ENCODE measurements around the gene TMEM178A.
"Not testable (repeated sequence)": the region's sequence is repeated elsewhere in the genome, so short reads cannot be mapped to it uniquely, and the experiment has no call there.

Gene TMEM178A

DNA sequence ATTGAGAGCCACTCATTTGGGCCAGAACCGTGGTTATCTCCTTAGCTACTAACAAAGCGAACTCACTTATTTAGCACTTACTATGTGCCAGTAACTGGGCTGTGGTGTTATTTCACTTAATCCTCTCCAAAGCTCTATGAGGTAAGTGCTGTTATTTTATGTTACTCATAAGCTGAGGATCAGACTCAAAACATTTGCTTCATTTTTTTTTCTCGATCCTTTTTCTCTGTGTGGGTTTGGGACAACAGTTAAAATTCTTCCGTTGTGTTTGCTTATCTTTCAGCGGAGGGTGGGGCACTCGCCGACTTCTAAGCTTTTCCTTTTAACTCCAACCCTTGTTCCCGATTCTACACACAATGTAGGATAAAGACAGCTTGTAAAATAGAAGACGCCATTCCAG lies 52.8 kb downstream of the TMEM178A start:
- no peak for DNase-seq

DNA sequence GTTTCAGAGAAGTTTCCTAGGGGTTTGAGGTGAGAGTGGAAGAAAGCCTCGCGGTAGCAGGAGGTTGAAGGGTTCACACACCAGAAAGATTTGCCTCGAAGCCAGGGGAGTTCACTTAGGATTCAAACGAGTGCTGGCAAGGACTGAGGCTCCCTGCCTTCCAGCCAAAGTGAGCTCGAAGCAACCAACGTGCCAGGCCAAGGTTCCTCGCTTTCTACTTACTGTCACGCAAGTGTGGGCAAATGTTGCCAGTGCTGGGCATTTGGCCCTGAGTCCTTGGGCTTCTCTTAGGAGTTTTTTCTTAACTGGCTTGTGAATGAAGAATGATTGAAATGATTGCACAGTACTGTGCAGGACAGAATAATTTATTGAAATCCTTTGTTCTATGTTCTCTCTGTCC lies 53.6 kb downstream of the TMEM178A start:
- no peak for DNase-seq

DNA sequence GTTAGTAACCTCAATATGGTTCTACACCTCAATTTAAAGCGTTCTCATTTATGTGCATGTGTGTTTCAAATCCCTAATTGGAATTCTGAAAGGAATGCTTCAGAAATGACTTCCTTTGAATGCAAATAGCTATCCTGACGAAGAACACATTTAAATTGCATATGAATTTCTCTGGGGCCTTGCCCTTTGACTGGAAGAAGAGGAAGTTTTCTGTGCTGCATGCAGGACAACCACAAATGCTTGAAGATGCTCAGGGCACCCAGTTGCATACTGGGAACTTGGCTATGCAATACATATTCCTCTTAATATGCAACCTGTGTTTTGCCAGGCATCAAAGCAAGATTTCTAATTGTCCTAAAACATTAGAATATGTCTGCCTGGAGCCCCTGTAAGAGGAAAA lies 55.3 kb downstream of the TMEM178A start:
- no peak for DNase-seq

DNA sequence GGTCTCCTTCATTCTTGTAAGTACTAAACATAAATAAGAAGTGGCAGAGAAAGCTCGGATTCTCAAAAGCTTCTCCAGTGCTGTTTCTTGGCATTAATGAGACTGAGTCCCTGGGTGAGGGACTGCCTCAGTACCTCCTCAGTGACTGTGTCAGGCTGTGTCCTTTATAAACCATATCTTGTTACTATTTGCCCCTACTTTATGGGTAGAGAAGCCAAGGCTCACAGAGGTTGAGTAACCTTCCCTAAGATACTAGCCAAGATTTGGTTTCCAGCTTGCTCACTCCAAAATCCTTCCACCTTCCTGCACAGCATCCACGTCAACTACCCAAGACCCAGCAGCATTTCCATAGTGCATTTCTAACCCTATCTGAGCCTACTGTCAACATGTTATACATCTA lies 57.8 kb downstream of the TMEM178A start:
- DNase-seq: no peak

DNA sequence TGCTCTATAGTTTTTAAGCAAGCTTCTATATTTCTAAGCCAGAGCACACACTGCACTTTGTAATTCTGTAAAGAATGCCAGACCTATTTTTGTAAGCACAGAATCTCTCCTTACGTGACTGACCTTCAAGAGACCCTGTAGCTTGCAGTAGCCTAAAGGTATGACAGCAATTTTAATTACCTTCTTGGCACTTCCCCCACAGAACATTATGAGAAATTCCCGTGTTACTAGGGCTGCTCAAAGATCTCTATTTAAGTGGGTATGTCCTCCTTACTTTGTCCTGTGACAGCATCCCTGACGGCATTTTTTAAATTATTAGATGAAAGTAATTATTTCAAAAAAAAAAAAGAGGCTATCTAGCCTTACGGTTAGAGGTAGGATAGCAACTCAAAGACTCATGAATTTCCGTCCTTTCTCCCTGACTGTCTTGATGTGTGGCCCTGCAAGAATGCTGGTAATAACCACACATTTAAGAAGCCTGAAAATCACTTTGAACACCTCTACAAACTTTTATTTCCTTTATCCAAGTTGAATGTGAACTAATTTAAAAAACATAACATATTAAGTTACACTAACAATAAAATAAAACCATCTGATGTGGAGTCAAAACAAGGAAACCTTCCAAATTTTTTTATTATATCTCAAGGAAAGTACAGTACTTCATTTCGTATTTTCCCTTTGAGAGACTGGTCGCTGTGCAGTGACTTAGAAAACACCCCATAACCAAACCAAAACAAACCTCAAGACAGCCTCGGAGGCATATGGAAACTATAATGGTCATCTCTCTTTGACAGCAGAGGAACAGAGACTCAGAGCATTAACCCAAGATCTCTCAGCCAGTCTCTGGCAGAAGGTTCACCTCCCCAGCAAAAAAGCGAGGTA lies 58.5 kb downstream of the TMEM178A start:
- DNase-seq: no peak

DNA sequence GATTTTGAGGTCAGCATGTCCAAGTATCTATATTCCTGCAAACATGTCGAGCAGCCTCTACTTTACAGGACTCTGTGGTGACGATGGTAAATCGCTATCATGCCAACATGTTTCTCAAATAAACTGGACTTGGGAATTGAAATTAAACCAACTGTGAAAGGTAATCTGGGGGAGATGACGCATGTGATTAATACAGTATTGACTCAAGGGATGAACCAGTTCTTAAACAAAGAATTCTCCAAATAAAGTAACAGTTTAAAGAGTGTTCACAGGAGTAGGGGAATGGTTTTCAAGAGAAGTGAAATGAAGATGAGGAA lies 59.1 kb downstream of the TMEM178A start:
- DNase-seq: no peak

DNA sequence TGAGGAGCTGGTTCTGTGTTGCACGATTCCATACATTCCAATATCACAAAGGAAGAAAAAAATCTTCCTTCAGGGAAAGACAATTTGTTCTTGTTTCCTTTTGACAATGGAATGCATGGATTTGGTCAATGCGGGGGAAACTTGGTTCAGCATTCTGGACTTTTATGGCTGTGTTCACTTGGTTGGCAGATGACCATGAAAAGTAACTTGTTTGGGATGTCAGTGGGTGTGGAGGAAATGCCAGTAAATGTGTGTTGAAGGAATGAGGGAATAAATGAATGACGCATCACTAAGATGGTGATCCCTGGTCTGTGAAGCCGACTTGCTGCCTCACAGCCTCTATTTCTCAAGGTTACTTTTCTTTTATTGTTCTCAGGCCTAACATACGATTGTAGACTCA lies 59.7 kb downstream of the TMEM178A start:
- DNase-seq: no peak

DNA sequence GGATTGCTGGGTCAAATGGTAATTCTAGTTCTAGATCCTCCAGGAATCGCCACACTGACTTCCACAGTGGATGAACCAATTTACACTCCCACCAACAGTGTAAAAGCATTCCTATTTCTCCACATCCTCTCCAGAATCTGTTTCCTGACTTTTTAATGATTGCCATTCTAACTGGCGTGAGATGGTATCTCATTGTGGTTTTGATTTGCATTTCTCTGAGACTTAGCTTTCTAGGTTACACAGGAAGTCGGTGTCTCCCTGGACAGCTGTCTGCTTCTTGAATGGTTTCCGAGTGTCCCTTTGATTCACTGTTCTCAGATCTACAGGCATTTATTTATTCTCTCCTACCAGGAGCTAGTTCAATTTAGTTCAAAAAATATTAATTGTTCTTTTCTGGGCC lies 62.4 kb downstream of the TMEM178A start:
- DNase-seq: not testable (repeated sequence)

DNA sequence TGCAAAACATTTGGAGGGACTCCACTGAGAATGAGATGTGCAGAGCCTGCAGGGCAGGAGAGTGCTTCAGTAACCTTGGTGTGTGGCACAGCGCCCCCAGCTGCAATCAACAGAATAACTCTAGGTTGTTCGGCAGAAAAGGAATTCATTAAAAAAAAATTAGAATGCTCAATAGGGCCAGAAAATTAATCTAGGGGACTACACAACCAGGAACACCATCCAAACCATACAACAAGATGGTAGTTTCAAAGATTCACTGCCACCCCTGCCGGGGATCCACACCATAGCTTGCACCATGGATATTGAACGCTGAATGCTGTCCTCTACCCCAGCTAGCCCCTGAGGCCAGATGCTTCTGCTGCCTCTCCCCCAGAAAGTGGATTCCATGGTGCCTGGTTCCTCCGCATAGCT lies 63.2 kb downstream of the TMEM178A start:
- DNase-seq: peak in 1 of 2 donors; percentile 3

DNA sequence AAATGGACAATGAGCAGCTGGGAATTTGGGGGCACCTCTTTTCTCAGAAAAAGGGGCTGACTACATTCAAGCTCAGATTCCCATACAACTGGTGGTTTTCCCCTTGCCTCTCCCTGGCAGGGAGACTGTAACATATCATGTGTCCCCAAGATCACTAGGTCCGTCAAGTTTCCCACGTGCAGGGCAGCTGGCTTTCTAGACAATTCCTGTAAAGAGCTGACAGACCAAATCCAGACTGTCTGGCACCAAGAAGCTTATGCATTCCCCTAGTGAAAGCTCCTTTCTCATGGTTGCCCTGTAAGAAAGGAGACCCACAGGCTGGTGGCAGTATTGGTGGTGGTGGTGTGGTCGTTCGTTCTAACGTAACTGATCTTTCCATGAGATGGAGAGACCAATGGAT lies 64.6 kb downstream of the TMEM178A start:
- no peak for DNase-seq

DNA sequence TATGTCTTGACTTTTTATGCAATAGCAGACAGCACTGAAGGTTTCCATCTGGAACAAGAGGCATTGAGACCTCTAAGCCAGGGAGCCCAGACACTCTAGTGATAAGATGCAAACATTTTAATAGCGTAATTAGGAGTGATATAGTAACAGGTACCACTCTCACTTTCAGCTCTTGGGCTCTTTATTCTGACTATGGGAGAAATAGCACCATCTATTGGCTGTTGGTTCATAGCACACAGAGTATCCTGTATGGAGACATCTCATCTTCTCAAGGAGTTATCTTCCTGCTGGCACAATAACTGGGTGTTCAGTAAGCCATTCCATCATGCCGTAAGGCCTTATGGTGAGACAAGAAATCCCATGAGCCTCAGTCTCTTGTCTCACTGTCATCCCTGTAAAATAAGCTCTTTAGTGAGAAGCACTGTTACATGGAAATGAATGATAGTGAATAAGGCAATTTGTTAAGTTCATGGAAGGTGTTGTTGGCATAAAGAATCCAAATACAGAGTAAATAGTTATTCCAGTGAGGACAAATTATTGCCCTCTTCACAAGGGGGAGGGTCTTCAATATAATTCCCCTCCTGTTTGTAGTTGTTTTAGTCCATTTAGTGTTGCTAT lies 65.1 kb downstream of the TMEM178A start:
- DNase-seq: peak in 1 of 2 donors; percentile 2

DNA sequence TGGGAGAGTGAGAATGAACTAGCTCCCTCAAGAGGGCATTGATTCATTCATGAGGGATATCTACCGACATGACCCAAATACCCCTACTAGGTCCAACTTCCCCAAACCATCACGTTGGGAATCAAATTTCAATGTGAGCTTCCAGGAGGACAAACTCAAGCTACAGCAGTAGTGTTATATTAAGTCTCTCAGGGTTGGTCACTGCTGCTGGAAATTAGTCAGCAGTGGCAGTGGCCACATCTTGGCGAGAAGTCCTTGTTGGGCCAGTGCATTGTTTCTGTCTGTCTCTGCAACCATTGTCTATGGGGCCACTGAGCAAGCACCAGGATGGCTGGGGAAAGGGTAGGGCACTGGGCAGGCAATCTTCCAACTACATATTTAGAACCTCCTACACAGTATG lies 65.8 kb downstream of the TMEM178A start:
- DNase-seq: no peak

DNA sequence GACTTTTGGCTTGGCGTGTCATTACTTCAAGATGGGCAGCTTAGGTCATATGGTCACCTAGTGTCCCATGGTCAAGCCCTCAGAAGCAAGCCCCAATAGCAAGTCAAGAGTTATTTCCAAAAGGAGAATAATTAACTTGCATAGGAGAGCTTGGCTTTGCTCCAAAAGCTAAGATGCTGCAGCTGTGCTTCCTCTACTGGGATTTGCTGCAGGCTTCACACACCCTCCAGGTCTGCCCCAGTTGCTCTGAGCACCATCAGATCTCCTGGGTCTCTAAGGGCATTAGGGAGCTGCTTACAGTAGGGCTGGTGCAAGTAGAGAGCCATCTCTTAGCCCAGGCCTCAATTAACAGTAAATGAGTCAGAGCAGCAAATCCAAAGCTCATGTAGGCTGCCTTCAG lies 66.8 kb downstream of the TMEM178A start:
- DNase-seq: no peak

DNA sequence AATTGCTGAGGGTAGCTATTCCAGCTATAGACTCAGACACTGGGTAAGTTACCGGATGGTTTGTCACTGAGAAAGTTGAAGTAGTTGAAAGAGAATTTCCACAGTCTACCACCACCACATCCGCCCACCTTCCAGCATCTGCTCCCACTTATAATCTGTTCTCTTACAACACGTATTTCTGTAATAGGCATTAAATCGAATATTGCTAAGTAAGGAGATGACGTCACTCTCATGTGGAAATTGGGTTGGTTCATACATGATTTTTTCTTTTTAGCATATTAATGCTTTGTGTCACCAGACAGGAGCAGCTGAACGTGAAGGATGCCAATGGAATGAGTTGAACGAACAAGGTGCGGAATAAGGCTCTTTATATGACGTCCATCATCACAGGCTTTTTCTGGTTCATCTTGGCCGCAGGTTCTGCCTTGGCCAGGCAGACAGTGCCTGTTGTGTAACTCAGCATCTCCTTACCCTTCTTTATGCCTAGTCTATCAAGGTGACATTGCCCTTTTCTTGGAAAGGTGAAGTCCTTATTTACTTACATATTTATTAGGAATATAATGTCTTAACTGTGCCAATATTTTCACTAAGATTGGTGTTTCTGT lies 67.5 kb downstream of the TMEM178A start:
- no peak for DNase-seq

DNA sequence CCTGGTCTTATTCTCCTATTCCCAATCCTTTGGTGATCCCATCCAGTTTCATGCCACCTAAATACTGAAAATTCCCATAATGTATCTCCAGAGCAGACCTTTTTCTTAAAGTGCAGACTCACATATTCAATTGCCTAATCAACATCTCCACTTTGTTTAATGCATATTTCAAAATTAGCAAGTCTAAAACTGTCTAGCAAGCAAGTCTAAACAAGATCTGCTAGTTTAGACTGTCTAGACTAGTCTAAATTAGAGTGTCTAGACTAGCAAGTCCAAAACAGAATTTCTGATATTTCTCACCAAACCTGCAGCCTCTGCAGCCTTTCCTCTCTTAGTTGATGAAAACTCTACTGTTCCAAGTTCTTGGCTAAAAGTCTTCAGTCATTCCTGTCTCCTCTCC lies 68.7 kb downstream of the TMEM178A start:
- DNase-seq: no peak

DNA sequence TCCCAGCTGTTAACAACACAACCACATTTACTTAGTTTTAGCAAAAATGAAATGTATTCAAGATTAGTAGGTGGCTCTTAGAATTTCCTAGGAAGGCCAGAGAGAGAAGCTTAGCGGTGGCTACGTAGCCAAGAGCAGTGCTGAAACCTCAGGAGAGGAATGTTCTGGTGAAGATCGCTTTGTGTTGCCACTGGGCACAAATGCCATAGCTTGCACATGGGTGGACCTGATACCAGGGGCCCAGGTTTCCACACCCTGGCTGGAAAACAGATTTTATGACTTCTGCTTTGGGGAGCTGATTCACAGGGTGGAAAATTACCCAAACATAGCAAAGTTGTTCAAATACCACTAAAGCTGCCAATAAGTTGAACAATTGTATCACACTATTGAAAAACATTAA lies 69.9 kb downstream of the TMEM178A start:
- no peak for DNase-seq

DNA sequence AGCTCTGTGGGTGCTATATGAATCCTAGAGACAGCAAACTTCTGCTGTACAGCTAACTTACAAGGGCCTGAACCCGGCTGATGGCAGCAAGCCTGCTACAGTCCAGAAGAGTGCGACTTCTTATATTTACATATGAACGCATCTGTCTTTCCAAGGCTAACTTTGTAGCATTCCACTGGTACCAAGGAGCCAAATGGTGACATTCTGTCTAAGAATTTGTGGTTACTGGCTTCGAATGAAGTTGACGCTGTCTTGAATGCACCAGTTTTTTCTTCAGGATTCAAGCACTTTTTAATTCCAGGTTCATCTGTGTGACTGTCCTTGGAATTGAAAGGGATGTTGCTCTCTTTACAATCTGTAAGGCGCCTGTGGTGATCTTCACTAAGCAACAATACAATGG lies 70.9 kb downstream of the TMEM178A start:
- no peak for DNase-seq

DNA sequence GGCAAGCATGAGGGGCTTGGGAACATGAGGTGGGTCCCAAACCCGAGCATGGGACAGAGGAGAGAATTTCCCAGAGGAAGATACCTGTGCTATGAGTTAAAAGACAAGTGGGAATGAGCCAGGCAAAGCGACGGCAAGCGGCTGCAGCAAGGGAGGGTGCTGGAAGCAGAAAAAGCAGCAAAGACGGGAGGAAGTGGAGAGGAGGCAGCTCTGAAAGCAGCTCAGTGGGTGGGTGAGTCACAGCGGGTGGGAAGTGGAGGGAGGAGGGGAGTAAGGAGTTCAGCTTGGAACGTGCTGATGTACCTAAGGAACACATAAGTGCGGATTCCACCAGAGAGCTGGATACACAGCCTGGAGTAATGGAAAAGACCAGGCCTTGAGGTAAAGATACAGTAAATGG lies 71.9 kb downstream of the TMEM178A start:
- DNase-seq: no peak

DNA sequence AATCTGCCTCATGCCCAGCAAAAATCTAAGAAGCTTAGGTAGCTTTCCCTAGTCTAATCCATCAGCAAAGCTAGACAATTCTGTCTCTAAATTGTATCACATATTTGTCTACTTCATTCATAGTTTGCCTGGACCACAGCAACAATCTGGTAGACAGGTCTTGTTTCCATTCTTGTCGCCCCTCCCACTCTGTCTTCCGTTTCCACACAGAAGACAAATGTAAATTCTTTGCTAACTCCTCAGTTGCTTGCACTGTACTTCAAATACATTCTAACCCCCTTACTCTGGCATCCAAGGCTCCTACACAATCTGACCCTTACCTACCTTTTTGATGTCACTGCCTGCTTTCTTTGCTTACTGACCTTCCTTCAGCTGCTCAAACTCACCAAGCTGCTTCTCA lies 73.2 kb downstream of the TMEM178A start:
- no peak for DNase-seq

DNA sequence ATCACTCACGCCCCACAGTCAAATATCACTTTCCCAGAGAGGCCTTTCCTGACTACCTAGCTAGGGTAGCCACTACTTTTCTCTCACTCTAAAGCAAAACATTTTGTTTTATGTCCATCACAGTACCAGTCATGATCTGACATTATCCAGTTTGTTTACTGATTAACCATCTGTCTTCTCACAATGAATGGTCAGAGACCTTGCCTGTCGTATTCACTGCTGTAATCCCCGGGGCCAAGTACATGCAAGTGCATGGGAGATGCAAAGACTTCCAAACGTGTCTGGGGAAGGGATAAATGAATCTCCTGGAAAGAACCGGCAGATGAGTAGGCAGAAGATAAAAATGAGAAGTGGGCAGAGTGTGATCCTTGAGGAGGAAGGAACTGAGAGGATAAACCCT lies 73.7 kb downstream of the TMEM178A start:
- DNase-seq: no peak

DNA sequence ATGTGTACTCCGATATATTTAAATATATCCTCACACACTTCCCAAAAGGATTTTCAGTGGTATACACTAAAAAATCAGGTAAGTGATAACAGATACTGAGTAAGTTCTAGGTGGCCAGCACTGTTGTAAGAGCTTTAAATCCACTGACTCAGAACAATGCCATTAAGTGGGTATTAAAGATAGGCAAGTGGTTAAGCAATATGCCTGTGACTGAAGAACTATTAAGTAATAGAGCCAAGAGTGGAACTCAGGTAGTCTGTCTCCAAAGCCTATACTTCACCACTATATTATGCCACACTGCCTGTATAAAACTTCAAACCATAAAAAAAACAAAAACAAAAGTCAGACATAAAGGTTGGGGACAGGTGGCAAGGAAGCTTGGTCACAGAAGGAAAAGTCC lies 76.2 kb downstream of the TMEM178A start:
- DNase-seq: no peak

DNA sequence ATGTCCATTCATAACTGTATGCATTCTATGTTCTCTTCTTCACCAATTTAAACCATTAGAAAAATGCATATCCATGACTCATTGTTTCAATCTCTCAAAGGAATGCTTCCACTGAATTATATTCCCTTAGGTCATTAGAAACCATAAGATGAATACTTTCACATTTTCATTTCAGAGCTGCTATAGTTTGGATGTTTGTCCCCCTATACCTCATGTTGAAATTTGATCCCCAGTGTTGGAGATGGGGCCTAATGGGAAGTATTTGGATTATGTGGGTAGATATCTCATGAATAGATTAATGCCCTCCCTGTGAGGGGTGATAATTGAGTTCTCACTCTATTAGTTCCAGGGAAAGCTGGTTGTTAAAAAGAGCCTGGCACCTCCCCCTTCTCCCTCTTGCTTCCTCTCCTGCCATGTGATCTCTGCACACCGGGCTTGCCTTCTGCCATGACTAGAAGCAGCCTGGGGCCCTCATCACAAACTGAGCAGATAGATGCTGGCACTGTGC lies 77.6 kb downstream of the TMEM178A start:
- no peak for DNase-seq

DNA sequence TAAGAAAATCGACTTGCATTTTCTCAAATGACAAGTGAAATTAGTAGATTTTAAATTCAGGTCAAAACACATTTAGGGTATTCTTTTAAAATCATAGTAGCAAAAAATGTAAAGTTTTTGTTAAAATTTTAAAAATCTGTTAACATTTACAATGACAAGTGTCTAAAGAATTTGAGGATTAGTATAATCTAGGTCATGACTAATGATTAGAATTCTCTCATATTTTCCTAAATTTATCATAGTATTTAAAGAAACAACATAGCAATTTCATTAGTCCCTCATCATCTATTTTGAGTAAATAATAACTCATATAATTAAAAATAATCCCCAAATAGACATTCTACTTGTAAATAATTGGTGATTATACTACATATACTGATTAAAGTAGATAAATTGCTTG lies 89.7 kb downstream of the TMEM178A start:
- no peak for DNase-seq

DNA sequence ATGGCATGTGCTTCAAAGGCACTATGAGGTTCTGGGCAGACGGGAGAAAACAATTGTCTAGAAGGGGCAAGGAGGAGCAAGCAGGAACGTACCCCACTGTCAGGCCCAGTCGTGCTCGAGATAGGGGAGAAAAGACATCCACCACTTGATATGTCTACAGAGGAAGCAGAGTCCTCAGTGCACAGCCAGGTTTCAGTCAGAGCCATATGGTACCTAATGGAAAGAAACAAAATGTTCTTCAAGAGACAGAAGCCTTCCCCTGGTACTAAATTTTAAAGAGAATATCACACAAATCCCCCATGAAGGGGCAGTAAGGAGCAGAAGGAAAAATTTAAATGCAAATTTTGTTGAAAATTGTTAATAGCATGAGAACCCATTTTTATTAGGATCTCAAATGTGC lies 91.4 kb downstream of the TMEM178A start:
- no peak for DNase-seq

All from CD4-positive, alpha-beta T cell treated with Interferon alpha-2 for 1 hour (primary cell).